PFSK-1 (cell line): Measurements from ENCODE around the gene NARS2.

ENCODE experiments used
- POLR2AphosphoS5 ChIP-seq: IDR thresholded peaks from 2 replicates; pipeline ENCODE4 v1.6.1; 2012; ENCODE audit warnings: low read depth, mild to moderate bottlenecking, control low read depth, low read length, moderate library complexity
- REST ChIP-seq, 2 experiments: IDR thresholded peaks; 2 replicates each; pipeline versions ENCODE4 v1.6.1 to v1.8.0; 2011 to 2012; ENCODE audit warnings: low read depth in 2 of 2, low read length in 2 of 2, control low read depth in 1 of 2, inconsistent platforms in 1 of 2, mild to moderate bottlenecking in 1 of 2, moderate library complexity in 1 of 2; ENCODE audit not compliant: insufficient read depth in 1 of 2
- TAF1 ChIP-seq: IDR thresholded peaks from 2 replicates; pipeline ENCODE4 v1.6.1; 2012; ENCODE audit warnings: low read length, control low read depth, borderline replicate concordance; ENCODE audit not compliant: insufficient read depth

- TF ChIP-seq POLR2AphosphoS5 (no peak), TAF1 (no peak), REST (IDR thresholded peaks at IDR 0.05; ENCODE audit: insufficient read depth in 1 of 2, low read depth in 2 of 2, low read length in 2 of 2) (no peak)
These were observed 7.5 kb downstream of the NARS2 start for GRCh38 chr11:78567209-78567608.
